ENCODE data around the gene CCDC33.

The CCDC33 gene

DNA sequence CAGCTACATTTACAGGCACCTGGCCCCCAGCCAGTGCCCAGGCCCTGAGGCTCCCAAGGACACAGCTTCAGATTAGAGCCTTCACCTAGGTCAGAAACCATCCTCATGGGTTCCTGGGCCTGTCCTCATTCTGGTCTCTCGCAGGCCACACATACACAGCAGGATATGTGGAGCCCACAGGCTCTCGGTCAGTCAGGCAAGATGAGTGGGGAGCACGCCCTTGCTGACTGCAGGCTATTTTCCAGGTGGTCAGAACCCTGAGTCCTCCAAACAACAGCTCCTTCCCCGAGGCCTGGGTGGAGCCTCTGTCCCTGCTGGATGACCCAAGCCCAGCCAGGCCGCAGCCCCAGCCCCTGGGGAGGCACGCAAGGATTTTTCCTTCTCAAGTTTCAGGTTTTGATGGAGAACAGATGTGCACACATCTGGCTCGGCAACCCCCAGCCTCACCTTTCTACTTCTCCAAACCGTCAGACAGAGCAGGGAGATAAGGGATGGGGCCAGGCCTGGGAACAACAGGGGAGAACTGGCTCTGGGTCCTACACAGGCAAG, 35.2 kb upstream of the CCDC33 start:
- Histone ChIP-seq H3K27me3 (ENCODE audit: control insufficient read depth, insufficient read depth, low read length) (peaks cover 17% of the 10 kb centered on the region), H3K4me3 (ENCODE audit: low read depth, low read length) (no peak overlapping the region), H3K9me3 (ENCODE audit: control insufficient read depth, insufficient read depth, low read length) (no peaks in the 10 kb centered on the region), H3K4me1 (ENCODE audit: control insufficient read depth, insufficient read depth, low read length) (peaks cover 31% of the 10 kb centered on the region), H3K9ac (ENCODE audit: low read depth, low read length) (no peak overlapping the region), H3K36me3 (ENCODE audit: control insufficient read depth, insufficient read depth, low read length) (no peaks in the 10 kb centered on the region)

DNA sequence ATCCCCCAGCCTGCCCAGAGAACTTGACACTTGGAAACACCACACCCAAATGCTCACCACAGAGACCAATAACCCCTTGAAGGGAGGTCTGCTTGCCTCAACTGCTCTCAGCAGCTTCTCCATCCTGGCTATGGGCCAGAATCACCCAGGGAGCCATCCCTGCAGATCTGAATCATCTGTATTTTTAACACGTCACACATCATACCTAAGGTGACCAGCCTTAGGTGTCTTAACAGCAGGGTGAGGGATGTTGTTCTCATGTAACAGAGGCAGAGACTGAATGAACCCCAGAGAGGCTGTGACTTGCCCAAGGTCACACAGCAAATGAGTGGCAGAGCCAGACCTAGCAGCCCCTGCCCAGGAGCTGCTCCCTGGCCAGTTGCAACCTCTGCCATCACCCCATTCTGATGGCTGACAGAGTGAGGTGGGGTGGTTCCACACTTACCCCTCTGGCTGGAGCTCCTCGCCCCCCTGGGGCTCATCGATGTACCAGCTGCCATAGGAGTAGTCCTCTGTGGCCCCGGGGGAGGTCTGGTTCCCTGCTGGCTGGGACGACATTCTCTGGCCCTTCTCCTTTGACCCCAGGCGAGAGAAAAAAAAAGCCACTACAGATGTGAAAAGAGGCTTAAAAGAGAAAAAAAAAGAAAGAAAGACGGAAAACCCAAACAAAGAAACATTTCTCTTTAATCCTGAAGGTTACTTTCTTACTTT, 34.3 kb upstream of the CCDC33 start:
- no peak overlapping the region for H3K9ac ChIP-seq (ENCODE audit: low read depth, low read length)
- H3K4me3 ChIP-seq (ENCODE audit: low read depth, low read length): peak overlapping the region; percentile 56
- H3K4me1 ChIP-seq (ENCODE audit: control insufficient read depth, insufficient read depth, low read length): peaks cover 31% of the 10 kb centered on the region
- no peaks in the 10 kb centered on the region for H3K36me3 ChIP-seq (ENCODE audit: control insufficient read depth, insufficient read depth, low read length)
- no peaks in the 10 kb centered on the region for H3K9me3 ChIP-seq (ENCODE audit: control insufficient read depth, insufficient read depth, low read length)
- H3K27me3 ChIP-seq (ENCODE audit: control insufficient read depth, insufficient read depth, low read length): peaks cover 23% of the 10 kb centered on the region

GRCh38 chr15:74202452-74203401, 33.4 kb upstream of the CCDC33 start, which contains the start of gene STRA6:
Gene STRA6, minus strand, starts transcription at chr15:74202787. Its CDS starts 520 bp downstream, at chr15:74202267.
- Histone ChIP-seq H3K4me1 (ENCODE audit: control insufficient read depth, insufficient read depth, low read length) (peaks cover 31% of the 10 kb centered on the region), H3K9ac (ENCODE audit: low read depth, low read length) (peak within 1 kb of the TSS; percentile 70), H3K4me3 (ENCODE audit: low read depth, low read length) (peak within 1 kb of the TSS; percentile 56), H3K27me3 (ENCODE audit: control insufficient read depth, insufficient read depth, low read length) (peaks cover 29% of the 10 kb centered on the region), H3K36me3 (ENCODE audit: control insufficient read depth, insufficient read depth, low read length) (no peaks in the 10 kb centered on the region), H3K9me3 (ENCODE audit: control insufficient read depth, insufficient read depth, low read length) (no peaks in the 10 kb centered on the region)

DNA sequence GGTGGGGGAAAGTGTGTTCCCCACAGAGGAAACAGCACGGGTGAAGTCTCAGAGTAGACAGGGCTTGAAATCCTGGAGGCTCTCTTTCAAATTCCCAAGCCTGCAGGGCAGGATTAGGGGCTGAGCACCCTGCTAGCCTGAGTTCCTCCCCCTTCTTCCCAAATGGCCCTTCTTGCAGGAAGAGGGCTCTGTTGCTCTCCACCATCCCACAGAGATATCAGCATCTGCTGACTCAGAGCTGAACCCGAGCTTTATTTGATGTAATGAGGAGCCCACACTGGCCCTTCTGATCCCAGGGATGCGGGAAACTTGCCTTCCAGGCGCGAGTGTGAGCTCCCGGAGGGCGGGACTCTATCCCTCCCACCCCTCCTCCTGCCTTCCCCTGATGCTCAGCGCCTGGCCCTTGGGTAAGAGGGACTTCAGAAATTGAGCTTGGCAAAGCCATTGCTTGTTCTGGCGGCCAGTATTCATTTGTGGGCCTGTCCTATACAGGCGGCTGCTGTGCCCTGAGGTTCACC, 32.2 kb upstream of the CCDC33 start:
- Histone ChIP-seq H3K27me3 (ENCODE audit: control insufficient read depth, insufficient read depth, low read length) (peaks cover 36% of the 10 kb centered on the region), H3K9ac (ENCODE audit: low read depth, low read length) (peak overlapping the region; percentile 54), H3K4me1 (ENCODE audit: control insufficient read depth, insufficient read depth, low read length) (peaks cover 41% of the 10 kb centered on the region), H3K36me3 (ENCODE audit: control insufficient read depth, insufficient read depth, low read length) (no peaks in the 10 kb centered on the region), H3K9me3 (ENCODE audit: control insufficient read depth, insufficient read depth, low read length) (no peaks in the 10 kb centered on the region), H3K4me3 (ENCODE audit: low read depth, low read length) (peak overlapping the region; percentile 56)

DNA sequence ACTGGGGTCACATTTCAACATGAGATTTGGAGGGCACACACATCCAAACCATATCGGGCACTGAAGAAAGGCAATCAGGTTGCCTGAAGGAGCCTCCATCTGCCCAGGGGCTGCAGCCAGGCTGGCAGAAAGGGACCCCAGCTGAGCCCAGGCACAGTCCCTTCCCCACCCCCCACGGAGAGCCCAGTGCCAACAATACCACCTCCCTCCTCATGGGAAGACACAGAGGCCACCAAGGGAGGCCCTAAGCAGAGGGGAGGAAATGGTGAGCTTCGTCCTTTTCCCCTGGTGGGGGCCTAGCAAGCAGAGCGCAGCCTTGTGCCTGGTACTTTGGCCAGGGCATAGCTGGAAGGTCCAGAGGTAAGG, 30.6 kb upstream of the CCDC33 start:
- Histone ChIP-seq H3K9ac (ENCODE audit: low read depth, low read length) (no peak overlapping the region), H3K4me1 (ENCODE audit: control insufficient read depth, insufficient read depth, low read length) (peaks cover 51% of the 10 kb centered on the region), H3K4me3 (ENCODE audit: low read depth, low read length) (no peak overlapping the region), H3K27me3 (ENCODE audit: control insufficient read depth, insufficient read depth, low read length) (peaks cover 36% of the 10 kb centered on the region), H3K9me3 (ENCODE audit: control insufficient read depth, insufficient read depth, low read length) (no peaks in the 10 kb centered on the region), H3K36me3 (ENCODE audit: control insufficient read depth, insufficient read depth, low read length) (no peaks in the 10 kb centered on the region)

DNA sequence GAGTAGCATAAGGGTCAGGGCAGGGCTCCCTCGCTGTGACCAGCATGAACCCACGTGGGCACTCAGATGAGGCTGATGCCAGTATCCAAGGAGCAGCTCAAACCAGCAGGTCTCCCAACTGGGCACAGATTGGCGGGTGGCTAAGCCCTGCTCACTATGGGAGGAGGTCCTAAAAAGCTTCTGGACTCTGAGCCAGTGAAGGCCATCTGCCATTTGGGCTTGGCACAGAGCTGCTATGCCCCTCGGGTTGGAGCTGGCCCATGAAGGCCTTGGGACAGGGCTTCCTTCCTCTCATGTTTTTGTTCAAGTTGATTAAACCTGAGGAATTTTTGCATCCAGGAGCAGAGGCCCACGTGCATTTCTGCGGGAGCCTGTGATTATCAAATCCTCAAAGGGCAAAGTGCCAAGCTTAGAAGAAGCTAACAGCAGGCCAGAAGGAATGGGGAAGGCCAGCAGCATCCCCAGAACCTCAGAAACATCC, 29.3 kb upstream of the CCDC33 start:
- Histone ChIP-seq H3K36me3 (ENCODE audit: control insufficient read depth, insufficient read depth, low read length) (no peaks in the 10 kb centered on the region), H3K4me1 (ENCODE audit: control insufficient read depth, insufficient read depth, low read length) (peaks cover 44% of the 10 kb centered on the region)

GRCh38 chr15:74207652-74208440, 28.3 kb upstream of the CCDC33 start:
- H3K27me3 ChIP-seq (ENCODE audit: control insufficient read depth, insufficient read depth, low read length): peaks cover 32% of the 10 kb centered on the region
- no peaks in the 10 kb centered on the region for H3K9me3 ChIP-seq (ENCODE audit: control insufficient read depth, insufficient read depth, low read length)
- no peaks in the 10 kb centered on the region for H3K36me3 ChIP-seq (ENCODE audit: control insufficient read depth, insufficient read depth, low read length)
- H3K4me3 ChIP-seq (ENCODE audit: low read depth, low read length): no peak overlapping the region
- peaks cover 43% of the 10 kb centered on the region for H3K4me1 ChIP-seq (ENCODE audit: control insufficient read depth, insufficient read depth, low read length)
- H3K9ac ChIP-seq (ENCODE audit: low read depth, low read length): no peak overlapping the region

More for the DNA sequence above, 29.3 kb upstream of the CCDC33 start:
- H3K9ac ChIP-seq (ENCODE audit: low read depth, low read length): no peak overlapping the region
- no peak overlapping the region for H3K4me3 ChIP-seq (ENCODE audit: low read depth, low read length)
- H3K9me3 ChIP-seq (ENCODE audit: control insufficient read depth, insufficient read depth, low read length): no peaks in the 10 kb centered on the region
- peaks cover 32% of the 10 kb centered on the region for H3K27me3 ChIP-seq (ENCODE audit: control insufficient read depth, insufficient read depth, low read length)

GRCh38 chr15:74208496-74208895, 27.6 kb upstream of the CCDC33 start:
- peaks cover 42% of the 10 kb centered on the region for H3K4me1 ChIP-seq (ENCODE audit: control insufficient read depth, insufficient read depth, low read length)
- H3K27me3 ChIP-seq (ENCODE audit: control insufficient read depth, insufficient read depth, low read length): peaks cover 32% of the 10 kb centered on the region

DNA sequence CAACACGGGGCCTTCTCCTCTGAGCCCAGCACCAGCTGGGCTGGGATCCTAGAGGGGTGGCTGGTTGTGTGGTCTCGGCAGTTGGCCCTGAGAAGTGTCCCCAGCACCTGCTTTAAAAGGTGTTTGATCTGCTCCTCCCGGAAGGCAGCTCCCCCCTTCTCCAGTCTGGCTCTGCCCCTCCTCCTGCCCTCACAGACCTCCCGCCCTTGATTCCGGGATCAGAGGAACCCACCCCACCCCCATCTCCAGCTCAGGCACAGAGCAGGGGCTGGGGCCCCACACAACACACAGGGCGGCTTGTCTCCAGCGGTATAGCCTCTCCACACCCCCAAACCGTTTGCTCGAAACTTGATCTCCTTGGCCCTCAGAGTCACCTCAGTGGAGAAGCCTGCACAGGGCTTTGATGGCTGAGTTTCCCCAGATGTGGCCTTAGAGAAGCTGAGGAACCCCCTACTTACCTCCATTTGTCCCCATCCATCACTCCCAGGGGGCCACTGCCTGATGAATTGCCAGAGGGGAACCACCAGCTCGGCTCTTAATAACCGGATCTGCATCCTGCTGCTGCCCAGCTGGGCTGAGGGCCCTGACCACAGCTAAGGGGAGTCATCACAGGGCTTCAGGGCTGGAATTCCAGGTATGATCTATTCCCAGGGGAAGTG, 27.1 kb upstream of the CCDC33 start:
- Histone ChIP-seq H3K4me3 (ENCODE audit: low read depth, low read length) (peak overlapping the region; percentile 24), H3K9ac (ENCODE audit: low read depth, low read length) (no peak overlapping the region), H3K4me1 (ENCODE audit: control insufficient read depth, insufficient read depth, low read length) (peaks cover 41% of the 10 kb centered on the region), H3K9me3 (ENCODE audit: control insufficient read depth, insufficient read depth, low read length) (no peaks in the 10 kb centered on the region), H3K27me3 (ENCODE audit: control insufficient read depth, insufficient read depth, low read length) (peaks cover 32% of the 10 kb centered on the region), H3K36me3 (ENCODE audit: control insufficient read depth, insufficient read depth, low read length) (no peaks in the 10 kb centered on the region)

More at GRCh38 chr15:74208496-74208895, 27.6 kb upstream of the CCDC33 start:
- no peaks in the 10 kb centered on the region for H3K9me3 ChIP-seq (ENCODE audit: control insufficient read depth, insufficient read depth, low read length)
- no peaks in the 10 kb centered on the region for H3K36me3 ChIP-seq (ENCODE audit: control insufficient read depth, insufficient read depth, low read length)
- peak overlapping the region; percentile 24 for H3K4me3 ChIP-seq (ENCODE audit: low read depth, low read length)
- H3K9ac ChIP-seq (ENCODE audit: low read depth, low read length): no peak overlapping the region

DNA sequence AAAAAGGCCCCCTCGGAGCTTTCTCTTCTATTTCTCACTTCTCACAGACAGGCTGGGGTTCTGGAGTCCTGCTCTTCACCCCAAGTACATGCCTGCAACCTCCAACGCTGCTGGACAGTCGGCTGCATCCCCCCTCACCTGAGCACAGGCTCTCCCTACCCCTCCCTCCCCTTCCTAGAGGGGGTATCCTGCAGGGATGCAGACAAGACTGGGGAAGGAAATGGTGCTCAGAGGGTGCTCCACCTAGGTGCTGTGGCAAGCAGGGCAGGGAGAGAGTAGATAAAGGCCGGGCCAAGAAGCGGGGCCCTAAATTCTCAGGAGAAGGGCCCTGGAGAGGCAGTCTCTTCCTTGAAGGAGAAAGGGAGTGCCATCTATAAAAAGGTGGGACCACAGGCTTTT, 26.6 kb upstream of the CCDC33 start:
- no peaks in the 10 kb centered on the region for H3K36me3 ChIP-seq (ENCODE audit: control insufficient read depth, insufficient read depth, low read length)
- peaks cover 29% of the 10 kb centered on the region for H3K27me3 ChIP-seq (ENCODE audit: control insufficient read depth, insufficient read depth, low read length)
- H3K4me1 ChIP-seq (ENCODE audit: control insufficient read depth, insufficient read depth, low read length): peaks cover 38% of the 10 kb centered on the region
- no peaks in the 10 kb centered on the region for H3K9me3 ChIP-seq (ENCODE audit: control insufficient read depth, insufficient read depth, low read length)
- H3K4me3 ChIP-seq (ENCODE audit: low read depth, low read length): peak overlapping the region; percentile 24
- no peak overlapping the region for H3K9ac ChIP-seq (ENCODE audit: low read depth, low read length)

All from iPS-15b (cell line).